Esophagus muscularis mucosa (tissue), 3 donors: ENCODE results near the gene GRIN3B.

Experiments
- POLR2A ChIP-seq: fragments of 450-650 bp; IDR thresholded peaks from one replicate; pipeline ENCODE4 v1.6.1; 2017; ENCODE audit warnings: antibody characterized with exemption, moderate library complexity, mild to moderate bottlenecking, low read depth
- POLR2AphosphoS5 ChIP-seq, 2 donors: sonication (generic); formaldehyde crosslinking; IDR thresholded peaks; one replicate each; pipeline ENCODE4 v1.6.1; 2017; ENCODE audit warnings: antibody characterized with exemption in 2 of 2
- TF ChIP-seq, protein P1 (sequence below), 3 experiments: fragments of 200-600 bp in 2 of 3; fragments of 450-650 bp in 1 of 3; sonication (generic) in 2 of 3; IDR thresholded peaks; one replicate each; pipeline ENCODE4 v1.5.1; 2017 to 2019; ENCODE audit warnings: antibody characterized with exemption in 3 of 3, mild to moderate bottlenecking in 2 of 3, moderate library complexity in 1 of 3

DNA sequence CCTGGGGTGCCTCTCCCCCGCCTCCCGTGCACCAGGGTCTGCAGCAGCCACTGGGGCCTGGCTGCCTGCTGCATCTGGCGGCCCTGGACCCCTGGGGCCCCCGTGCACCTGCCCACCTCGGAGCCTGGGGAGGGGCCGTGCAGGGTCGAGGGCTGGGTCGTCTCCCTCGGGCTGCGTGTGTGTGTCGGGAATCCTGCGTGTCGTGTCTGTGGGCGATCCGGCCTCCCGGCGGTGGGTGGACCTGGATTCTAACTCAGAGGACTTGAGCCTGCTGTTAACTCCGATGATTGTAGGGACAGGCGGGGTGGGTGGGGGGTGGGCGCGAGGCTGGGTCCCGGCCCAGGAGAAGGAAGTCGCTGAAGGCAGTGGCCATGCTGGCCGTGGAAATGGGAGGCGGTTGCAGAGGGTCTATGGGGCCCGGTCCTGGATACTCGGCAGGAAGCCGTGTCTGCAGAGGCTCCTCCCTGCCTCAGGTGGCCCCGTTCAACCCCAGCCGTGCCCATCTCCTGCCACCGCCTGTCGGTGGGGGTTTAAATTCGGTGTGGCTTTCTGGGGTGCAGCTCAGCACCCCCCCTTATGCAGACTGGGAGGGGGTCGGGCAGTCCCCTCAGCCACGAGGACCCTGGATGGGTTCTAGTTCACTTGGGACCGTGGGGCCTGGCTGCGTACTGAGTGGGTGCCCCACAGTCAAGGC, 25.5 kb upstream of the GRIN3B start:
- TF ChIP-seq POLR2AphosphoS5 (IDR thresholded peaks at IDR 0.05) (no peak), POLR2A (no peak)
- TF ChIP-seq, protein P1, sequence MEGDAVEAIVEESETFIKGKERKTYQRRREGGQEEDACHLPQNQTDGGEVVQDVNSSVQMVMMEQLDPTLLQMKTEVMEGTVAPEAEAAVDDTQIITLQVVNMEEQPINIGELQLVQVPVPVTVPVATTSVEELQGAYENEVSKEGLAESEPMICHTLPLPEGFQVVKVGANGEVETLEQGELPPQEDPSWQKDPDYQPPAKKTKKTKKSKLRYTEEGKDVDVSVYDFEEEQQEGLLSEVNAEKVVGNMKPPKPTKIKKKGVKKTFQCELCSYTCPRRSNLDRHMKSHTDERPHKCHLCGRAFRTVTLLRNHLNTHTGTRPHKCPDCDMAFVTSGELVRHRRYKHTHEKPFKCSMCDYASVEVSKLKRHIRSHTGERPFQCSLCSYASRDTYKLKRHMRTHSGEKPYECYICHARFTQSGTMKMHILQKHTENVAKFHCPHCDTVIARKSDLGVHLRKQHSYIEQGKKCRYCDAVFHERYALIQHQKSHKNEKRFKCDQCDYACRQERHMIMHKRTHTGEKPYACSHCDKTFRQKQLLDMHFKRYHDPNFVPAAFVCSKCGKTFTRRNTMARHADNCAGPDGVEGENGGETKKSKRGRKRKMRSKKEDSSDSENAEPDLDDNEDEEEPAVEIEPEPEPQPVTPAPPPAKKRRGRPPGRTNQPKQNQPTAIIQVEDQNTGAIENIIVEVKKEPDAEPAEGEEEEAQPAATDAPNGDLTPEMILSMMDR (IDR thresholded peaks at IDR 0.05): no peak
